Measurements from ENCODE around the gene GLUD2.

- TF ChIP-seq CTCF (IDR thresholded peaks at IDR 0.05) = no peak
- no peak for TF ChIP-seq EP300 (IDR thresholded peaks at IDR 0.05)
Observed at GRCh38 chrX:120999413-120999812, 48.0 kb upstream of the GLUD2 start.

Measured in gastroesophageal sphincter (tissue), 3 donors.